Left colon (tissue), 2 donors: ENCODE data around the gene TIMP1. TPM values are rescaled to one million over a fixed set of nuclear protein-coding genes. Genes with fewer than 3 reads are reported as not detected.
"Not testable (repeated sequence)": the region's sequence is repeated elsewhere in the genome, so short reads cannot be mapped to it uniquely, and the experiment has no call there.

Experiments
- ATAC-seq: fragments of 200-7000 bp; cut with Tn5 transposase; one replicate; pipeline ENCODE4 v1.9.1; 2020; ENCODE audit warnings: mild to moderate bottlenecking, moderate library complexity
- DNase-seq, 2 donors: peaks; one replicate each; pipeline ENCODE4 v3.0.0-alpha.2; 2020
- intact Hi-C, 2 donors: fragments of 100-400 bp; cut with DNase I in 1 of 2; cut with micrococcal nuclease in 1 of 2; formaldehyde crosslinking; loops; one replicate each; pipeline versions ENCODE4 v1.11.2 to v1.14.0; 2022; cut with DNase I, micrococcal nuclease
- total RNA-seq, 2 donors: library from RNA; stranded (reverse); fragmentation: NEBNext Ultra II Directional; extraction: Animal tissue kit (Norgen Biotek cat#: 25700); gene quantifications; one replicate each; pipeline ENCODE4 v1.2.1, GENCODE V29; 2021
- donor health status: DM: no; HTN: no; CAD: no.
- donor health status: DM: yes; HTN: yes; CAD: no.

The TIMP1 gene
- total RNA-seq, 2 donors from 2014 or later: 35.1 to 80.1 TPM

DNA sequence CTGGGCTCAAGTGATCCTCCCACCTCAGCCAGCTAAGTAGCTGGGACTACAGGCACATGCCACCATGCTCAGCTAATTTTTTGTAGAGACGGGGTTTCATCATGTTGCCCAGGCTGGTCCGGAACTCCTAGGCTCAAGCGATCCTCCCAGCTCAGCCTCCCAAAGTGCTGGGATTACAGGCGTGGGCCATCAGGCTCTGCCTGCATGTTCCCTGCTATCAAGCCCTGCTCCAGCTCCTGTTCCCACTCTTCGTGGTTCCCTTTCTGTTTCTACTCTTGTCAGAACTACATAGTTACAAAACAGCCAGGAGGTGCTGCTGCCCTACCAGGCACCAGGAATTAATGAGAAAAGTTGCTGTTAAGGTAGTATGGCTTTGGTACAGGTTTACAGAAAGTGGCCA, 8.7 kb downstream of the TIMP1 start:
- DNase-seq: no peak
- intact Hi-C loops: no loop called here
- ATAC-seq: no peak

DNA sequence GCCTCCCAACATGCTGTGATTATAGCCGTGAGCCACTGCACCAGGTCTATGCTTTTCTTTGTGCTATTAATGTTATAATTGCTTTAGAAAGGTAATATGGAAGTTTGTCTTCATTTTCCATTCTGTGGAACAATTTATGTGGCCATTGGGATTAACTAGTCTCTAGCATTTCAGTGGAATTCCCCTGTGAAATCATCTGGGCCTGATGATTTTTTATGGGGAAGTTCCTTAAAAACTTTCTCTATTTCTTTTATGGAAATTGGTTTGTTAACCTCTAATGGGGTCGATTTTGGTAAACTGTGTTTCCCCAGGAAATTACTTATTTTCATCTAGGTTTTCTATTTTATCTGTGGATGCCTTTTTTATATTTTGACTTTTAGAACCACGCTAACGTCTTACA, 11.3 kb downstream of the TIMP1 start:
- ATAC-seq (no peak), DNase-seq (no peak)
- intact Hi-C loops: no loop called here

DNA sequence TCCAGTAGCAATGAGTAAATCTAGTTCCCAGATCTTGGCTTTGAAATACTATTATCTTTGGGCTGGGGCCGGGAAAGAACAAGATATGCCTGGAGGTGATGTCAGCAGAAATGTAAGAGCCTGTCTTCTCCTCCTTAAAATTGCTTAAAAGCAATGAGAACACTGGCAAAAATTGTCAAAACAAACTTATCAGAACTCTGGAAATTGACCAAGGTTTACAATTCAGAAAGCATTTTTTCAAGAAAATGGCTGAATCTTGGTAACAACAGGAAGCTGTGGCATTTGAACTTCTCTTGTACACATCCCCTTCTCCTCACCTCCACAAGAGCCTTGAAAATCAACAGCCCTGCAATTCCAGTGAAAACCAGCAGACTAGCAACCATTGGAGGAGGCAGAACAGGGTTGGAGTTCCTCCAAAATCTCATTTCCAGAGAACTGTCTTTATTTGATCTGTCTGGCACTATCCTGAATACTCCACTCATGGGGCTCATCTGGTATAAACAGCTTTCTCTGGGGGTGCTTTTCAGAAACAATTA, 13.5 kb downstream of the TIMP1 start:
- intact Hi-C loops: no loop called here
- DNase-seq: no peak
- no peak for ATAC-seq

DNA sequence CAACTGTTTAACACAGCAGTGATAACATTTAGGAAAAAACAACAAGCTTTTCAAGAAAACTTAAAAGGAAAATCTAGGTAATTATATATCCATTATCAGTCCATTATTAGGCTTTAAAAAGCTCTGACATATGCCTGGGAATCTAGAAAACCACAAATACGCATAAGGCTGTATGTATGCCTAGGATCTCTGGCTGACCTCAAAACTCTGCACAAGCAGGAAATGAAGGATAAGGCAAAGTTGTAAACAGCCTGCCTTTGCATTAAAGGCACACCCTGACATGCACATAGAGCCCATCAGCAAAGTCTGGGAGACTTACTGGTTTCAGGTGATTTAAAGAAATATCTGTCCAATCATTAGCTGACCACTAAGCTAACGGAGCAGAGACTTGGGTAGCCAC, 14.0 kb downstream of the TIMP1 start:
- intact Hi-C loops: no loop called here
- peak; percentile 44 for ATAC-seq
- no peak for DNase-seq

GRCh38 chrX:47597222-47597621, 15.0 kb downstream of the TIMP1 start:
- intact Hi-C loops: no loop called here
- DNase-seq (no peak), ATAC-seq (no peak)

DNA sequence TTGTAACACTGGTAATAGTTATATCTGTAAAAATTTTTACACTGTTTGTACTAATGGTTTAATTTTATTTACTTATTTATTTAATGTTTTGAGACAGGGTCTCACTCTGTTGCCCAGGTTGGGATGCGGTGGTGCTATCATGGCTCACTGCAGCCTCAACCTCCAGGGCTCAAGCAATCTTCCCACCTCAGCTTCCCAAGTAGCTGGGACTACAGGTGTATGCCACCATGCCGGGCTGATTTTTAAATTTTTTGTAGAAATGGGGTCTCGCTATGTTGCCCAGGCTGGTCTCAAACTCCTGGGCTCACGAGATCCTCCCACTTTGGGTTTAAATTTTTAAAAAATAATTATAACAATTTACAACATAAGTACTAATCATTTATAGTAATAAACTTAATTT, 20.9 kb downstream of the TIMP1 start:
- ATAC-seq, DNase-seq, intact Hi-C loops: not testable (repeated sequence)

DNA sequence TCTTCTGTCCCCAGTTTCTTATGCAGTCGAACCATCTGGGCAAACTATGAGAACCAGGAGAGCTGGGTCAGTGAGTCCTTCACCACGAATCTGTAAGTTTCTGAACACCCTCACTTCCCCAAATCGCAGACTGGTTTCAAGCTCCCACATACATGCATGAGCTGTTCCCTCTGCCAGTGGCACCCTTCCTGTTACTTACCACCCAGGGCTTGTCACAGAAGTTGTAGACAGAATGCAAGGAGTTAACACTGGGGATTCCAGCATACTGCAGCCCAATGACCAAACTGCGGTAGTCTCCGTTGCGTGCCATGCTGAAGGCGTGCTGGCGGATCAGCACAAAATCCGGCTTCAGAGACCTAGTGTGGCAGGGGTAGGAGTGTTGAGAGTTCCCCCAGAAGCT, 22.8 kb downstream of the TIMP1 start:
- intact Hi-C loops: no loop called here
- no peak for ATAC-seq
- no peak for DNase-seq

DNA sequence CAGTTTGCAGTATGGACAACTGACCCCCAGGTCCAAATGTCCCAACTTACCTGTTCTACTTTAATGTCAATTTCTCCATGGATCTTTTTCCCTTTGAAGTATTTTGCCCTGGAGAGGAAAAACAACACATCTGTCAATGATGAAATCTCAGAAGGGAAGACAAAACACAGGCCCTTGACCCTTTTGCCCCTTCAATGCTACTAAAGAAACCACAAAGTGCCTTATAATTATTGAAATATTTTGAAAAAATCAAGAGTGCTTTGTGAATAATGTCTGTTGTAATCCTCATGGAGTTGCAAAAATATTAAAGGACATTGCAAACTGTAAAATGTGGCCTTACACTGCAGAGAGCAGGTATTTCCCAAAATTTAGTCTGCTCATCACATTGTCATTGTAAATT, 24.9 kb downstream of the TIMP1 start:
- ATAC-seq (no peak), DNase-seq (no peak)
- intact Hi-C loops: no loop called here

DNA sequence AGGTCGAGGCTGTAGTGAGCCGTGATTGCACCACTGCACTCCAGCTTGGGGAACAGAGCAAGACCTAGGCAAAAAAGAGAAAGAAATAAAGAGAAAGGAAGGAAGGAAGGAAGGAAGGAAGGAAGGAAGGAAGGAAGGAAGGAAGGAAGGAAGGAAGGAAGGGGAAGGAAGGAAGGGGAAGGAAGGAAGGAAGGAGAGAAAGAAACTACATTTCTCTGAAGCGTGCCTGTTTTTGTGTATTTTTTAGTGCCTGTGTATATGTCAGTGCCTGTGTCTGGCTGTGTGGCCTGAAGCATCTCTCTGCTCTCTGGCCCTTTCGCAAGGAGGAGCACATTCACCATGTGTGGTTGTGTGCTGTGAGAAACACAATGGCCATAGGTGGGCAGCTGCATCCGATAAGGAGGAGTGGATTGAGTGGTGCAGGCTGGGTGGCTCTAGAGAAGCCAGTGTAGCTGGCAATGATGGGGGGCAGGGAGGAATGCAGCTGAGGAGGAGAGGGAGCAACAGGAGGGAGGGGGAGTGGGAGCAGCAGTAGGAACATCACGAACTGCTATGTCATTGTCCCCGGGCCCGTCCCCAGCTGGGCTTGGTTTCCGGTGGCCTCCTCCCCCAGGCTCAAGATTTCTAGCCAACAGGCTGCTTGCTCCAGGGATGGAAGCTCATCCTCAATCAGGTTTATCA, 26.0 kb downstream of the TIMP1 start:
- DNase-seq (no peak), ATAC-seq (no peak)
- intact Hi-C loops: no loop called here

DNA sequence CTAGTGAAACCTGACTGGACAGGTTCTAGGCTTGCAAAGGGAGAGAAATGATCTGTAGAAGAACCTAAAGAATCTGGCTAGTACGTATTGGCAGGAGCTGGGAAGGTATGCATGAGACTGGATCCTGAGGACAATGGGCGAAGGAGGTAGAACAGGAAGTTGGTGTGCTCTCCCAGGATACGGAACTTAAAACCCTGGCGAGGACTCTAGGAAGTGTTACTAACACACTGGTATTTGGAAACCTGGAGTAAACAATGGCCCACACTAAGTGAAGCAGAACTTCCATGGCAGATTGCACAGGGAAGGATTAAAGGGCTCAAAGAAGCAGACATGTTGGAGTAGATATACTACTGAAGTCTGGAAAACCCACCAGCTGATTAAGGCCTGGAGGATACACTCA, 28.3 kb downstream of the TIMP1 start:
- intact Hi-C loops: no loop called here

DNA sequence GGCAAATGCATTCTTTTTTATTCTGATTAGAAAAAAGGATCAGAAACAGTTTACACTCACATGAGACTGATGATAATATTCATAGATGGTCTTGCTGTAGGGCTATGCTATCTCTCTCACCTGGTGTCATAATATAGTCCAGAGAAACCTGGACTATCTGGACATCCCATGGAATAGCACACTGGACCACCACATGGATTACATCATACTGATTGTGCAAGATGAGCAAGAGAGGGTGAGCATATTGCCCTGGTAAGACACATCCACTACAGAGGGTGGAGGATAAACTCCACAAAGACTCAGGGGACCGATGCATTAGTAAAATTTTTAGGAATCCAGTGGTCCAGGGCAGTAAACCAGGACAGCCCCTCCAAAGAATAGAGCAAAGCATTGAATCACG, 29.3 kb downstream of the TIMP1 start:
- no peak for DNase-seq
- no peak for ATAC-seq
- intact Hi-C loops: no loop called here

More for the DNA sequence above, 28.3 kb downstream of the TIMP1 start:
- no peak for ATAC-seq
- DNase-seq: no peak

DNA sequence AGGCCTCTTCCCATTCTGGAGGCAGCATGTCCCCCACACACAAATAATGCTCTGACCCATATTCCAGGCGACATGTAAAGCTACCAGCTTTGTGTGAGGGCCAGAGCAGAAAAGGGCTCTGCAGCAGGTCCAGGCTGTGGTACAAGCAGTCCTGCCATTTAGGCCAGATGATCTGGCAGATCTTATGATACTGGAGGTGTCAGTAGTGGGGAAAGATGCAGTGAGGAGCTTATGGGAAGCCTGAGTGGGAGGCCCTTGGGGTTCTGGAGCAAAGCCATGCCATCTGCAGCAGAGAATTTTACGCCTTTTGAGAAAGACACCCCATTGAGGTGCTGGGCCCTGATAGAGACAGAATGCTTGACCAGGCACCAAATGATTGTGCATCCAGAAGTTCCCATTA, 29.7 kb downstream of the TIMP1 start:
- DNase-seq (no peak), ATAC-seq (no peak)
- intact Hi-C loops: no loop called here

DNA sequence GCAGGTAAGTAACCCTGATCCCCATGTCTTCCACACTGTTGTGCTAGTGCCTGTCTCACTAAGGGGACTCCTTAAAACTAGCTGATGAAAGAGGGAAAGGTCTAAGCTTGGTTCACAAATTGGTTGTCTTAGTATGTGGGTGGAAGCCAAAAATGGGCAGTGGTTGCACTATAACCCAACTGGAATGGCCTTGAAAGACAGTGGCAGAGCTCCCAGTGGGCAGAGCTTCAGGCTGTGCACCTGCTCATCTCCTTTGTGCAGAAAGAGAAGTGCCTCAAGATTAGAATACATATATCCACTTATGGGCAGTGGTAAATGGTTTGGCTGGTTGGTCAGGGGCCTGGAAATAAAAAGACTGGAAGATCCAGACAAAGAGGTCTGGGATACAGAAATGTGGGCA, 30.2 kb downstream of the TIMP1 start:
- intact Hi-C loops: no loop called here
- DNase-seq (no peak), ATAC-seq (no peak)

DNA sequence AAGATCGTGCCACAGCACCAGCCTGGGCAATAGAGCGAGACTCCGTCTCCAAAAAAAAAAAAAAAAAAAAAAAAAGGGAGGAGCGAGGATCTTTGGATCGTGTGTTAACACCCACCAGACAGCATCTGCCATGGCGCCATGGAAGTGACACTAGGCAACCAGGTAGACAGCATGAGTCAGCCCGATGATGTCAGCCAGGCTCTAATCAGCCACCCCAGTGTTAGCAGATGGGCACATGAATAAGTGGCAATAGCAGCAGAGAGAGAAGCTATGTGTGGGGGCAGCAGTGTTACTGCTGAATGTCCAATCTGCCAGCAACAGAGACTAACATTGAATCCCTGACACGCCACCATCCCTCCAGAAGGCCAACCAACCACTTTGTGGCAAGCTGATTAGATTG, 30.8 kb downstream of the TIMP1 start:
- intact Hi-C loops: no loop called here
- no peak for DNase-seq
- no peak for ATAC-seq

DNA sequence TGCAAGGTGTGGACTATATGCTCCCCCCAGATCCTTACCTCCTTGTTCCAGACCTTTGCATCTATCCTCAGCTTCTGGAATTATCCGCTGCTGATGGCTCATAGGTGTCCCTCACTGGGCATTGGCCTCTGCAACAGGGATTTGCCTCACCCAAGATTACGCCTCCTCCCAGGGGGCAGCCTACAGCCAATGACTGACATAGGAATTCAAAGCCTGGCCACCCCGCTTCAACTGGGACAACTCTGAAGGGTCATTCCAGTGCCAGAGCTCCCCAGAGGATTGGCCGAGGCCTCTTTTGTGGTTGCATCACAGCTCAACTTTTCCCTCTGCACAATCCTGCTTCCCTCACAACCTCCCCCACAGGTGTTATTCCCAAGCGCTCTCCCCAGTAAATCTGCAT, 32.4 kb downstream of the TIMP1 start:
- ATAC-seq (no peak), DNase-seq (no peak)
- intact Hi-C loops: no loop called here

DNA sequence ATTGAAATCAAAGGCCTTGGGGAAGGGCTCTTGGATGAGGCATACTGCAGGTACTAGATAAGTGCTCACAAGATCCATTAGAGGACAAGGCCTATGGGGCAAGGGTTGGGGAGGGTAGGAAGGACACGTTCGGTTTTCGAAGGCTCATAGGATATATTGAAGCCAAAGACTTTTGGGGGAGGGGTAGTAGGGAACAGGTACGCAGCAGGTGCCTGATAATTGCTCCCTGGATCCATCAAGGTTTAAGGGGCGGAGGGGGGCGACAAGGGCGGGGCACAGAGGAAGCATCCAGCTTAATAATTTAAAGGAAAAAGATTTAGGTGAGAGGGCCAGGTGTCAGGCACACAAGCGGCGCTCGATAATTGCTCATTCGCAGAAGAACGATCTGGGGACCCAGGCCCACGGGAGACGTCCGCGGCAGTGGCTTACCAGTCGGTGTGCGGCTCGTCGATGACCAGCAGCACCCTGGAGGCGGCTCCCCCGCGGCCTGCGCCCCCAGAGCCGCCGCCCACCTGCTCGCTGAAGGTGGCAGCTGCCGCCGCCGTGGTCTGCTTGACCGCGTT, 36.8 kb downstream of the TIMP1 start:
- ATAC-seq (no peak), DNase-seq (no peak)
- intact Hi-C loops: no loop called here

DNA sequence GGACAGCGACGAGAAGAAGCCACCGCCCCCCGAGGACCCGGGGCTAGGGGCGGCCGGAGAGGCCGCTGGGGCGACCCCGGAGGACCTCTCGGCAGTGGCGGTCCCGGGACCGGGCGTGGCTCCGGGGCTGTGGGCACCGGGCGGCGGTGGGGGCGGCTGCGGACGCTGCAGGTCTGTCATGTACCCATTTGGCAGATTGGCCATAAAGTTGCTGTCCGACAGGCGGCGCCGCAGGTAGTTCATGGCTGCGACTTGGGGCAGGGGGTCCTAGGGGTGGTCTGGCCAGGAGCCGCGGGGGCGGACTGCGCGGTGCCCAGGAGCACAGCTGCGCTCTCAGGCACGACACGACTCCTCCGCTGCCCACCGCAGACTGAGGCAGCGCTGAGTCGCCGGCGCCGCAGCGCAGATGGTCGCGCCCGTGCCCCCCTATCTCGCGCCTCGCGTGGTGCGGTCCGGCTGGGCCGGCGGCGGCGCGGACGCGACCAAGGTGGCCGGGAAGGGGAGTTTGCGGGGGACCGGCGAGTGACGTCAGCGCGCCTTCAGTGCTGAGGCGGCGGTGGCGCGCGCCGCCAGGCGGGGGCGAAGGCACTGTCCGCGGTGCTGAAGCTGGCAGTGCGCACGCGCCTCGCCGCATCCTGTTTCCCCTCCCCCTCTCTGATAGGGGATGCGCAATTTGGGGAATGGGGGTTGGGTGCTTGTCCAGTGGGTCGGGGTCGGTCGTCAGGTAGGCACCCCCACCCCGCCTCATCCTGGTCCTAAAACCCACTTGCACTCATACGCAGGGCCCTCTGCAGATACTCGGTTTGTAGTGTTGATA, 37.5 kb downstream of the TIMP1 start, which contains the start of gene SYN1:
TSS of gene SYN1 (minus strand) at position 372 of the 817 bp plus-strand sequence. CDS start at position 243, 129 bp downstream.
- DNase-seq (peak; percentile 56 to 80), ATAC-seq (peak; percentile 89)
- intact Hi-C loops: no loop called here

GRCh38 chrX:47620303-47620685, 38.1 kb downstream of the TIMP1 start:
- DNase-seq (no peak), ATAC-seq (no peak)
- intact Hi-C loops: no loop called here

- DNase-seq: no peak
- ATAC-seq: no peak
- intact Hi-C loops: no loop called here
These were observed 39.6 kb downstream of the TIMP1 start for GRCh38 chrX:47621851-47622250.

GRCh38 chrX:47623540-47624027, 41.3 kb downstream of the TIMP1 start:
- intact Hi-C loops: no loop called here
- ATAC-seq (peak; percentile 71), DNase-seq (peak; percentile 28 to 49)
